ENCODE data around the gene SPSB1.

- TF ChIP-seq TCF7L2 (IDR thresholded peaks at IDR 0.05; ENCODE audit: borderline replicate concordance, low read depth, low read length) (no peak), ZNF530 (tag by site-specific recombination; IDR thresholded peaks at IDR 0.05; ENCODE audit: low read depth) (no peak), GLIS1 (tag by site-specific recombination; IDR thresholded peaks at IDR 0.05) (no peak), CTCF (tag by site-specific recombination; IDR thresholded peaks at IDR 0.05) (peak; percentile 65), ZNF830 (tag by site-specific recombination; IDR thresholded peaks at IDR 0.05; ENCODE audit: low read depth) (no peak), ZNF311 (tag by site-specific recombination; IDR thresholded peaks at IDR 0.05; ENCODE audit: borderline replicate concordance) (no peak), ZNF558 (tag by site-specific recombination; IDR thresholded peaks at IDR 0.05) (no peak), REST (tag by site-specific recombination; IDR thresholded peaks at IDR 0.05) (no peak)
Measured at GRCh38 chr1:9289090-9289534, 3.6 kb upstream of the SPSB1 start.
